Fibroblast of lung (primary cell): ENCODE measurements around the gene DPYSL4.

Experiments
- EZH2 ChIP-seq: IDR thresholded peaks from 2 replicates; pipeline ENCODE4 v1.5.1; 2012; ENCODE audit warnings: low read length, control low read depth, mild to moderate bottlenecking; ENCODE audit errors: missing control alignments
- TF ChIP-seq, protein P1 (sequence below), 2 donors: IDR thresholded peaks in 1 of 2; conservative IDR thresholded peaks in 1 of 2; 1 replicate in 1 of 2; 2 replicates in 1 of 2; pipeline ENCODE4 v1.5.1; 2011 to 2012; ENCODE audit warnings: low read length in 2 of 2, control low read depth in 1 of 2, inconsistent platforms in 1 of 2, low read depth in 1 of 2, mild to moderate bottlenecking in 1 of 2

- TF ChIP-seq EZH2: no peak
- TF ChIP-seq, protein P1, sequence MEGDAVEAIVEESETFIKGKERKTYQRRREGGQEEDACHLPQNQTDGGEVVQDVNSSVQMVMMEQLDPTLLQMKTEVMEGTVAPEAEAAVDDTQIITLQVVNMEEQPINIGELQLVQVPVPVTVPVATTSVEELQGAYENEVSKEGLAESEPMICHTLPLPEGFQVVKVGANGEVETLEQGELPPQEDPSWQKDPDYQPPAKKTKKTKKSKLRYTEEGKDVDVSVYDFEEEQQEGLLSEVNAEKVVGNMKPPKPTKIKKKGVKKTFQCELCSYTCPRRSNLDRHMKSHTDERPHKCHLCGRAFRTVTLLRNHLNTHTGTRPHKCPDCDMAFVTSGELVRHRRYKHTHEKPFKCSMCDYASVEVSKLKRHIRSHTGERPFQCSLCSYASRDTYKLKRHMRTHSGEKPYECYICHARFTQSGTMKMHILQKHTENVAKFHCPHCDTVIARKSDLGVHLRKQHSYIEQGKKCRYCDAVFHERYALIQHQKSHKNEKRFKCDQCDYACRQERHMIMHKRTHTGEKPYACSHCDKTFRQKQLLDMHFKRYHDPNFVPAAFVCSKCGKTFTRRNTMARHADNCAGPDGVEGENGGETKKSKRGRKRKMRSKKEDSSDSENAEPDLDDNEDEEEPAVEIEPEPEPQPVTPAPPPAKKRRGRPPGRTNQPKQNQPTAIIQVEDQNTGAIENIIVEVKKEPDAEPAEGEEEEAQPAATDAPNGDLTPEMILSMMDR (conservative IDR thresholded peaks at IDR 0.05 in 1 of 2, IDR thresholded peaks at IDR 0.05 in 1 of 2; ENCODE audit: low read depth in 1 of 2, low read length in 2 of 2): no peak
Observed at GRCh38 chr10:132162590-132163277, 24.0 kb upstream of the DPYSL4 start.
